WTC11 (cell line): ENCODE data around the gene MAGEB17. TPM values are rescaled to one million over a fixed set of nuclear protein-coding genes. Genes with fewer than 3 reads are reported as not detected.
A peak's percentile ranks its signal among the peaks of the same experiment; 100 is the strongest.

ENCODE experiments used
- ATAC-seq: fragments of 200-7000 bp; cut with Tn5 transposase; 2 replicates; pipeline ENCODE4 v1.10.0; 2021; ENCODE audit warnings: mild to moderate bottlenecking, moderate library complexity
- CTCF ChIA-PET: fragments of 300-600 bp; sonication (Branson Sonifier 250); formaldehyde crosslinking; loops from one replicate; lab custom pipeline; 2021; ENCODE audit warnings: antibody characterized with exemption; lab: Charles Lee
- POLR2A ChIA-PET: fragments of 350-600 bp; sonication (Branson Sonifier 250); formaldehyde crosslinking; loops from one replicate; lab custom pipeline; 2021; ENCODE audit warnings: antibody characterized with exemption; lab: Charles Lee
- DNase-seq: peaks from one replicate; pipeline ENCODE4 v3.0.0; 2021; ENCODE audit warnings: low spot score
- H3K27ac Mint-ChIP-seq: 2 replicates; pipeline ENCODE4 v1.8.0; 2021; ENCODE audit warnings: mixed read lengths
- H3K27me3 Mint-ChIP-seq: 2 replicates; pipeline ENCODE4 v1.8.0; 2021; ENCODE audit warnings: low read depth, mild to moderate bottlenecking, moderate library complexity, mixed read lengths
- H3K36me3 Mint-ChIP-seq: 2 replicates; pipeline ENCODE4 v1.8.0; 2021; ENCODE audit warnings: mixed read lengths
- H3K4me1 Mint-ChIP-seq: 2 replicates; pipeline ENCODE4 v1.8.0; 2022; ENCODE audit warnings: mixed read lengths
- H3K4me3 Mint-ChIP-seq: 2 replicates; pipeline ENCODE4 v1.8.0; 2021; ENCODE audit warnings: mild to moderate bottlenecking, moderate library complexity, mixed read lengths
- H3K9me3 Mint-ChIP-seq: 2 replicates; pipeline ENCODE4 v1.8.0; 2021; ENCODE audit warnings: mixed read lengths
- ZBTB21 ChIP-seq: sonication (generic); formaldehyde crosslinking; IDR thresholded peaks from 2 replicates; pipeline ENCODE4 v1.8.1; 2023; ENCODE audit warnings: mild to moderate bottlenecking, missing genetic modification reagents, borderline replicate concordance
- total RNA-seq: library from RNA; stranded (reverse); gene quantifications from 3 replicates; pipeline ENCODE4 v1.2.3, GENCODE V29; 2021
- TF ChIP-seq, protein P1 (sequence below): sonication (generic); formaldehyde crosslinking; IDR thresholded peaks from 2 replicates; pipeline ENCODE4 v1.8.0; 2023; ENCODE audit warnings: missing genetic modification reagents, mild to moderate bottlenecking, borderline replicate concordance

The MAGEB17 gene
- total RNA-seq, 1 experiment from 2014 or later = 0.63 TPM

DNA sequence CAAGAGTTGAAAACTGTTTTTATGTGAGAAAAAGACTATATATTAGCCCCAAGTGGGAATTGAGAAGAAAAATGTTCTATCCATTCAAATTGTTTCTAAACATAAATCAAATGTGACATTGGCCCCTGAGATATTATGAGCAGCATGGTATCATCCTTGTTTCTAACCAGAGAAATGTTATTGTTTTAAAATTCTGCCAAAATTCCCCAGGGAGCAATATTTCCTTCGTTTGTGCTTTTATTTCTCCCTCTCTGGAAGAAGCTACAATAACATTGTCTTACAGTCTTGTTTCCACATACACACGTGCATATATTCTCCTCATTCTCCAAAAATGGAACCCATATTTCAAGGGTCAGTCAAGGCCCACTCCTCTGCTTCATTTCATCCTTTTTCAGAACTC lies 46.7 kb downstream of the MAGEB17 start (continued):
- TF ChIP-seq, protein P1, sequence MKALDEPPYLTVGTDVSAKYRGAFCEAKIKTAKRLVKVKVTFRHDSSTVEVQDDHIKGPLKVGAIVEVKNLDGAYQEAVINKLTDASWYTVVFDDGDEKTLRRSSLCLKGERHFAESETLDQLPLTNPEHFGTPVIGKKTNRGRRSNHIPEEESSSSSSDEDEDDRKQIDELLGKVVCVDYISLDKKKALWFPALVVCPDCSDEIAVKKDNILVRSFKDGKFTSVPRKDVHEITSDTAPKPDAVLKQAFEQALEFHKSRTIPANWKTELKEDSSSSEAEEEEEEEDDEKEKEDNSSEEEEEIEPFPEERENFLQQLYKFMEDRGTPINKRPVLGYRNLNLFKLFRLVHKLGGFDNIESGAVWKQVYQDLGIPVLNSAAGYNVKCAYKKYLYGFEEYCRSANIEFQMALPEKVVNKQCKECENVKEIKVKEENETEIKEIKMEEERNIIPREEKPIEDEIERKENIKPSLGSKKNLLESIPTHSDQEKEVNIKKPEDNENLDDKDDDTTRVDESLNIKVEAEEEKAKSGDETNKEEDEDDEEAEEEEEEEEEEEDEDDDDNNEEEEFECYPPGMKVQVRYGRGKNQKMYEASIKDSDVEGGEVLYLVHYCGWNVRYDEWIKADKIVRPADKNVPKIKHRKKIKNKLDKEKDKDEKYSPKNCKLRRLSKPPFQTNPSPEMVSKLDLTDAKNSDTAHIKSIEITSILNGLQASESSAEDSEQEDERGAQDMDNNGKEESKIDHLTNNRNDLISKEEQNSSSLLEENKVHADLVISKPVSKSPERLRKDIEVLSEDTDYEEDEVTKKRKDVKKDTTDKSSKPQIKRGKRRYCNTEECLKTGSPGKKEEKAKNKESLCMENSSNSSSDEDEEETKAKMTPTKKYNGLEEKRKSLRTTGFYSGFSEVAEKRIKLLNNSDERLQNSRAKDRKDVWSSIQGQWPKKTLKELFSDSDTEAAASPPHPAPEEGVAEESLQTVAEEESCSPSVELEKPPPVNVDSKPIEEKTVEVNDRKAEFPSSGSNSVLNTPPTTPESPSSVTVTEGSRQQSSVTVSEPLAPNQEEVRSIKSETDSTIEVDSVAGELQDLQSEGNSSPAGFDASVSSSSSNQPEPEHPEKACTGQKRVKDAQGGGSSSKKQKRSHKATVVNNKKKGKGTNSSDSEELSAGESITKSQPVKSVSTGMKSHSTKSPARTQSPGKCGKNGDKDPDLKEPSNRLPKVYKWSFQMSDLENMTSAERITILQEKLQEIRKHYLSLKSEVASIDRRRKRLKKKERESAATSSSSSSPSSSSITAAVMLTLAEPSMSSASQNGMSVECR (CRISPR knock-in tag) = no peak

DNA sequence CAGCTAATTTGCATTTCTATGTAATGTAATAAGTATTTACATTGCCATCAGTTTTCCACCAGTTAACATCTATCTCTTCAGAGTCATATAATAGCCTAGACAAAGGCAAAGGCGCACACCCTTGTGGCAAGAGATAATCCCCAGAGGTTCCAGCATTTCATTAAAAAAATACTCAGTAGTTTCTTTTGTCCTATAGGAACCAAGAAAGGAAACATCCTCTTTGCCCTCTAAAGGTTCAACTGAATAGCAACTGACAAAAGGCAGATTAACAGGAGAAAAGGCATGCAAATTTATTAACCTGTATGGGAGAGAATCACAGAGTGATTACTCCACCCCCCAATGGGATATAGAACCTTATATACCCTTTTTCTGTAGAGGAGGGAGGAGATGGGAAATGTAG lies 48.4 kb downstream of the MAGEB17 start:
- peak overlapping the region; percentile 52 for H3K4me3 Mint-ChIP-seq
- no peak for TF ChIP-seq ZBTB21 (CRISPR knock-in tag)
- ChIA-PET POLR2A (no interaction called here), CTCF (no interaction called here)
- peak; percentile 87 for ATAC-seq
- H3K27ac Mint-ChIP-seq = no peak overlapping the region; the same call in none of the 2 replicates
- H3K36me3 Mint-ChIP-seq = no peaks in the 10 kb centered on the region; the same call in 1 of the 2 replicates
- peaks cover 4% of the 10 kb centered on the region for H3K27me3 Mint-ChIP-seq
- no peak for DNase-seq
- peaks cover 25% of the 10 kb centered on the region for H3K4me1 Mint-ChIP-seq
- H3K9me3 Mint-ChIP-seq = no peaks in the 10 kb centered on the region; the same call in 1 of the 2 replicates

Other genes starting within 250 kb of the MAGEB17 start
- 8.9 to 18.4 TPM (median 18.0 TPM) in 3 replicates for gene GRPR, start 43.9 kb upstream of the MAGEB17 start, total RNA-seq